GM12874 (cell line): ENCODE results near the gene USH1C.

Experiments
- TF ChIP-seq, protein P1 (sequence below): IDR thresholded peaks from 2 replicates; pipeline ENCODE4 v1.5.1; 2011; ENCODE audit warnings: low read depth, mild to moderate bottlenecking, control low read depth, low read length, moderate library complexity; ENCODE audit not compliant: insufficient read depth

The USH1C gene

DNA sequence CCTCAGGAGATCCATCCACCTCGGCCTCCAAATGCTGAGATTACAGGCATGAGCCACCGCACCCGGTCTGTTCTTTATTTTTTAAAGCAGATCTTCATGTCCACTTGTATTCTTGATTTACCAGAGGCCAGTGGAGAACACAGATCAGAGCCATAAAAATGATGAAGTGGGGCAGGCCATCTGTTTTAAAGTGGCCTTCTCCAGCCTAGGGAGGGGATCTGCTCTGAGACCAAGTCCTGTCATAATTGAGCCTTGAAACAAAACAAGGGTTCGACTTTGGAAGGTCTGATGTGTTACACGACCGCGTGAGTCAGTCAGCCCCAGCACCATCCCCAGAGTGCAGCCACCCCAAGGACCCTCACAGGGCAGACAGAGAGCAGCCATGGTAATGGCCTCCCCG lies 95.1 kb downstream of the USH1C start:
- TF ChIP-seq, protein P1, sequence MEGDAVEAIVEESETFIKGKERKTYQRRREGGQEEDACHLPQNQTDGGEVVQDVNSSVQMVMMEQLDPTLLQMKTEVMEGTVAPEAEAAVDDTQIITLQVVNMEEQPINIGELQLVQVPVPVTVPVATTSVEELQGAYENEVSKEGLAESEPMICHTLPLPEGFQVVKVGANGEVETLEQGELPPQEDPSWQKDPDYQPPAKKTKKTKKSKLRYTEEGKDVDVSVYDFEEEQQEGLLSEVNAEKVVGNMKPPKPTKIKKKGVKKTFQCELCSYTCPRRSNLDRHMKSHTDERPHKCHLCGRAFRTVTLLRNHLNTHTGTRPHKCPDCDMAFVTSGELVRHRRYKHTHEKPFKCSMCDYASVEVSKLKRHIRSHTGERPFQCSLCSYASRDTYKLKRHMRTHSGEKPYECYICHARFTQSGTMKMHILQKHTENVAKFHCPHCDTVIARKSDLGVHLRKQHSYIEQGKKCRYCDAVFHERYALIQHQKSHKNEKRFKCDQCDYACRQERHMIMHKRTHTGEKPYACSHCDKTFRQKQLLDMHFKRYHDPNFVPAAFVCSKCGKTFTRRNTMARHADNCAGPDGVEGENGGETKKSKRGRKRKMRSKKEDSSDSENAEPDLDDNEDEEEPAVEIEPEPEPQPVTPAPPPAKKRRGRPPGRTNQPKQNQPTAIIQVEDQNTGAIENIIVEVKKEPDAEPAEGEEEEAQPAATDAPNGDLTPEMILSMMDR, result no peak

DNA sequence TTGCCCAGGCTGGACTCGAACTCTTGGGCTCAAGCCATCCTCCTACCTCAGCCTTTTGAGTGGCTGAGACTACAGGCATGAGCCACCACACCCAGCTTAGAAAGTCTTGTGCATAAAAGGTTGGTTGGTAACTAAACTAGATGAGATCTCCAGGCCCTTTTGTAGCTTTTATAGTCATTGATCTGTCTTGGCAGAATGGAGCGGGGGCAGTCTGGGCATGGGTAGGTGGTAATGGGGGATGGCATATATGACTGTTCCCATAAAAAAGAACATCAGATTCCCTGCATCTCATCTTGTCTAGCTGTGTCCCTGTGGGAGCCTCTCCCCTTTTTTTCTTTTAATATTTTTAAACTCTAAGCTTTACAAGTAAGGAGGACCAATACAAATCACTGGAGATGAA lies 97.7 kb downstream of the USH1C start:
- TF ChIP-seq, protein P1, result no peak

- TF ChIP-seq, protein P1, result no peak
These were observed 98.9 kb downstream of the USH1C start for GRCh38 chr11:17445240-17445795.

- TF ChIP-seq, protein P1, result no peak
These were observed 100.1 kb downstream of the USH1C start for GRCh38 chr11:17443926-17444690.
